Measurements from ENCODE around the gene PROZ.
A peak's percentile ranks its signal among the peaks of the same experiment; 100 is the strongest.

PROZ gene

GRCh38 chr13:113207890-113208420 is 49.5 kb downstream of the PROZ start:
- no peak for DNase-seq (ENCODE audit: low read depth in 2 of 2)

DNA sequence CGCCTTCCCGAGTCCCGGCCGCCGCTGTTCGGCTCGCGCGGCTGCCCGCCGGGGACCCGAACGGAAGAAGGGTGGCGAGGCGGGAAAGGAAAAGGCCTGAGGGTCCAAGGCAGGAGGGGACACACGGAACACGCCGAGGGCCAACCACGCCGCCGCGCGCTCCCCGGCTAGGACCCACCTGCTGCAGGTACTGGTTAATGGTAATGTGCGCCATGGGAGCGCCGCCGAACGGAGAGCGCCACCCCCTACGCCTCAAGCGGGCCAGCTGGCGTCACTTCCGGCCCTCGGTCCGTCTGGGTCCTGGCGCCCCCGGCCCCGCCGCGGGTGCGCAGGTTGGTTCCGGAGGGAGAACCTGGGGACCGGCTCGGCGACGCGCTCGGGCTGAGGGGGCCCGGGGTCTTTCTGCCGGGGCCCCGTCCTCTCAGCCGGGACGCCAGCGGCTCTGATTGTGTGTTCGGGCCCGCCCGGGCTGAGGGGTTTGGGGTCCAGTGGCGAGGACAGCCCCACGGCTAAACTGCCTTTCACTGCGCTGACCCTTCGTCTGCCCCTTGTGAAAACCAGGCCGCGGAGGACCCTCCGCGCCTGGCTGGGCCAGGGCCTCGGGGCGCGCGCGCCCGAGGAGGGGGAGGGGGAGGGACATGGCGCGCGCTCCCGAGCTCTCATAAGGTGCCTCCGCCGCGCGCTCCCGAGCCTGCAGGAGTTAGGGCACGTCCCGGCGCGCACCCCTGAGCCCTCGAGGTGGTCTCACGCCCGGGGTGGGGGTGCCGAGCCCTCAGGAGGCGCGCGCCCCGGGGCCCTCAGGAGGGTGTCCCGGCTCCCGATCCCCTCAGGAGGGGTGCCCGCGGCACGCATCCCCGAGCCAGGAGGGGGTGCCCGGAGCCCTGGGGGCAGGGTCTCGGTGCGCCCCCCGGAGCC is 50.2 kb downstream of the PROZ start, which contains the start of gene PCID2:
PCID2 (minus strand) TSS at position 249 of the 915 bp plus-strand sequence; CDS start at position 214, 35 bp downstream.
- peak; percentile 88 to 89 for DNase-seq (ENCODE audit: low read depth in 2 of 2)

DNA sequence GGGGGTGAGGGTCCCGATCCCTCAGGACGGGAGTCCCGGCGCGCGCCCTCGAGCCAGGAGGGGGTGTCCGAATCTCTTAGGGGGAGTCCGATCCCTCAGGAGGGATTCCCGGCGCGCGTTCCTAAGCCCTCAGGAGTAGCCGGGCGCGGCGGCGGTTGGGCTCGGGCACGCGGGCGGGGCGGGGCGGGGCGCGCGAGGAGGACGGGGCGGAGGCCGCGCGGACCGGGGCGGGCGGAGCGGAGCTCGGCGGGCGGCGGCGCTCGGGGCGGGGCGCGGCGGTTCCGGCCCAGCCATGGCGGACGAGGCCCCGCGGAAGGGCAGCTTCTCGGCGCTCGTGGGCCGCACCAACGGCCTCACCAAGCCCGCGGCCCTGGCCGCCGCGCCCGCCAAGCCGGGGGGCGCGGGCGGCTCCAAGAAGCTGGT is 50.9 kb downstream of the PROZ start, which contains the start of gene CUL4A:
CUL4A (plus strand) TSS at position 278 of the 423 bp plus-strand sequence; CDS start at position 293, 15 bp downstream.
- DNase-seq (ENCODE audit: low read depth in 2 of 2), result peak; percentile 56 to 78

- peak; percentile 51 to 54 for DNase-seq (ENCODE audit: low read depth in 2 of 2)
Measured at GRCh38 chr13:113209759-113210421, 51.4 kb downstream of the PROZ start.

DNA sequence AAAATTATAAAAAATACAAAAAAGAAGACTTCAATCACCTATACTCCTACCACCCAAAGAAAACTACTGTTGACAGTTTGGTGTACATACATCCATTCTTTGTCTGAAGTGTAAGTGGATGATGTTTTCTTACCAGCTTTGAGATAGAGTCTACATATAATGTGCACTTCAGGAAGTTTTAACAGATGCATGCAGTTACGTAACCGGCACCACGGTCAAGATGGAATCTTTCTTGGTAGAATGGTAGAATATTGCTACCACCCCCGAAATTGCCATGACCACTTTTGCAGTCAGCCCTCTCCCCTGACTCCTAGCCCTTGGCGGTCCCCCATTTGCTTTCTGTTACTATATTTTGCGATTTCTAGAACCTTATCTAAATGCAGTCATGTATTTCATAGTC is 52.4 kb downstream of the PROZ start:
- no peak for DNase-seq (ENCODE audit: low read depth in 2 of 2)

- no peak for DNase-seq (ENCODE audit: low read depth in 2 of 2)
Measured at GRCh38 chr13:113211774-113212173, 53.3 kb downstream of the PROZ start.

DNA sequence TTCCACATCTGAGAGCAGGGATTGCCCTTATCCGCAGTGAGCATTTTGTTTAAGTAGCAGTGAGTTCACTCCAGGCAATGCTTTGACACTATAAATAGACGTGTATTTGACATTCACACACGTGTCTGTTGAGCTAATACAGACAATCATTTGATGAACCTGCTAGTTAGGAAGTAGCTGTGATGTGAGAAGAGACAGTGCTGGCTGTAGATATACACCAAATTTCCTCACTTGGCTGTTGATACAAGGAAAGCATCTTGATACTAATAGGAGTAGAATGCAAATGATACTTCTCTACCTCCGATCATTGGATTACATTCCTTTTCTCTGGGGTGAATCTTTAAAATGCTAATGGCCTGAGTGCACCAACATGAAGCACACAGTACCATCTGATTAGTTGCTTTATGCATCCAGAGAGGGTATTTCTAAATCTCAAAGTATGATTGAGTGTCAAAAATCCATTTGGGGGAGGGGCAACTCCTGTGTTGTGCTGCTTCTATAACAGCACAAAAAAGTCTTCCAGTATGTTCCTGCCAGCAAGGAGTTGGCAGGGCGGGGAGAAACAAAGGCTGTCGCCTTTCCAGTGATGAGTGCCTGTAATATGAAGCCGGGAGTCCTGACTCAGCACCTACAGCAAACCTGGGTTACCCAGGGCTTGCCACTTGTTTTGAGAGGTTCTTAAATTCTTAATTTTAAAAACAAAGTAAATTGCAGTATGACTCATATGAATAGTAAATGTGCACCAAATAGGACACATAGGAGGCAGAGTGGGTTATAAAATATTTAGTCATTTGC is 58.0 kb downstream of the PROZ start:
- no peak for DNase-seq (ENCODE audit: low read depth in 2 of 2)

DNA sequence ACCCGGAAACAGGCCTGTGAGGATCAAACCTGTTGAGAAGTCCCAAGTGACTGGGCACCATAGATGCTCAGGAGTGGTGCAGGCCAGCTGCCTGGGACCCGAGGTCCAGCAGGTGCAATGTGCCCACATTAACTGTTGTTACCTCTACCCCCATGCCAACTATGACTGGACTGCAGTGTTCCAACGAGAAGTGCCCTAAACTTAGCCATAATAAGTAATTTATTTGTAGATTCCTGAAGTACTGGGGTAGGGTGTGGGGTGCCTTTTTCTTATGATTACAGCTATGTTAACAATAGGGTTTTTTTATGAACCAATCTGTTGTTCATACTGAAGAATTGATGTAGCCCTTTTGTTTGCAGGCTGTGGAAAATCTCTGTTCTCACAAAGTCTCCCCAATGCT is 60.1 kb downstream of the PROZ start:
- DNase-seq (ENCODE audit: low read depth in 2 of 2), result no peak

GRCh38 chr13:113219256-113219940 is 61.0 kb downstream of the PROZ start:
- DNase-seq (ENCODE audit: low read depth in 2 of 2), result no peak

DNA sequence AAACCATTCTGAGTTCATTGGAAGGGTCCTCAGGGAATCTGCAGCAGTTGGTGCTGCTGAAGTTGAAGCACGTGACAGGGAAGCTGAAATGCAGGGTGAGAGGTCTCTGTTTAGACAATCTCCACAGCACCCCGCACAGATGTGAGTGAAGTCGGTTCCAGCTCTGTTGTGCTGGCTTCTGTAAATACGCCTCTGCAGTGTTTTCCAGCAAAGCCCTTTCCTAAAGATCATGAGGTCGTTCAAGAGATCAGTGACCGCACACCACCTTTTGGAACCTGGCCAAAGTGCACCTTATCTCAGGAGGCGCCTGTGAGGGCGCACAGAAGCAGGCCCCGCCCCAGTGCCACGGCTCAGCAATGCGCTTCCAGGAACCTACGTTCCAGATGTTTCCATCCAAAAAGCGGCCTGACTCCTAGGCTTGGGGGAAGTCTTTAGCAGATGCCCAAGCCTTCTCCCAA is 61.7 kb downstream of the PROZ start:
- no peak for DNase-seq (ENCODE audit: low read depth in 2 of 2)

DNA sequence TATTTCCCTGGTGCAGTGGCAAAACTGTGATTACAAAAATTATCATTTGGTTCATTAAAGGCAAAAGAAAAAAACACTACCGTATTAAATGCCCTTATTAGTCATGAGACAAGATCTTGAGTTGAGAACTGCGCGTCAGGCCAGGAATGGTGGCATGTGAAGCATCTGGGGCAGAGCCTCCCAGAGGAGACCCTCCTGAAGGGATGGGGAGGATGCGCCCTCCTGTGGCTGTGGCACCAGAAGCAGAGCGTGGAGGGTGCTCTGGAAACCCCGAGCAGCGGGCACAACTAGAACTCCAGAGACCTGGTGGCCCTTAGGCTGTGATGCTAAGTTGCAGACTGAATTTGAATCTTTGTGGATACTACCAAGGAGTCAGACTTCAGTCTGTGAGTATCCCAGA is 62.4 kb downstream of the PROZ start:
- no peak for DNase-seq (ENCODE audit: low read depth in 2 of 2)
